NOMO-1 (cell line): ENCODE results near the gene CTSS.
"Not testable (repeated sequence)": the region's sequence is repeated elsewhere in the genome, so short reads cannot be mapped to it uniquely, and the experiment has no call there.

Source experiments
- DNase-seq, 2 experiments: peaks; one replicate each; lab custom pipeline; 2025; ENCODE audit not compliant: unreplicated experiment in 2 of 2; lab: John Stamatoyannopoulos, UW

CTSS gene

DNA sequence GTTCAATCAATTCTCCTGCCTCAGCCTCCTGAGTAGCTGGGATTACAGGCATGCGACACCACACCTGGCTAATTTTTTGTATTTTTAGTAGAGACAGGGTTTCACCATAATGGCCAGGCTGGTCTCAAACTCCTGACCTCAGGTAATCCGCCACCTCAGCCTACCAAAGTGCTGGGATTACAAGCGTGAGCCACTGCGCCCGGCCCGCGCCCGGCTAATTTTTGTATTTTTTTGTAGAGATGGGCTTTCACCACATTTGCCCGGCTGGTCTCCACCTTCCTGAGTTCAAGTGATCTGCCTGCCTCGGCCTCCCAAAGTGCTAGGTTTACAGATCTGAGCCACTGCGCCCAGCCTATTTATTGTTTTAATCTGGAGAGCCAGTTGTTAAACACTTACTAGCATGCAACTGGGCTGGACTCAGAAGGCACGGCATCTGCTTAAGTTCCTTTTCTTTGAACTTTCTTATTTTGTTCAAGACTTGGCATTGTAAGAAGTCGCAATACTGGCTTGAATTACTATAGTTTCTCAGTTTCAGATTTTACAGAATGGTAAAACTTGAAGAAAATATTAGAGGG is 10.4 kb upstream of the CTSS start:
- DNase-seq, result not testable (repeated sequence)

DNA sequence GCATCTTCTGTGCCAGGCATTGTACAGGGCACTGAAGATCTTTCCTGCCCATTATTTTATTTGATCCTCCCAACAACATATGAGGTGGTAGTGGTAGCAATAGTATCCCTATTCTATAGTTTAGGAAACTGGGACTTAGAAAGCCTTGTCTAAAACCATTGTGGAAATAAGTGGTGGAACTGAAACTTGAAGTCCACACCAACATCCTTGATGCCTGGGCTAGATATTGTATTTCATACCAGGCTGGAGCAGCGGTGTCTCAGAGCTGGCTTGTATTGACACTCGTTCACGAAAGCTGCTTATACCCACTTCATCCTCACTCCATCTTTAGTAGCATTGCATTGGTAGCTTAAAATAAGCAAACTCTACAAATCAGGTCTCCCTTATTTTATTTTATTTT is 9.7 kb upstream of the CTSS start:
- peak in 1 of 2 experiments; percentile 14 for DNase-seq

DNA sequence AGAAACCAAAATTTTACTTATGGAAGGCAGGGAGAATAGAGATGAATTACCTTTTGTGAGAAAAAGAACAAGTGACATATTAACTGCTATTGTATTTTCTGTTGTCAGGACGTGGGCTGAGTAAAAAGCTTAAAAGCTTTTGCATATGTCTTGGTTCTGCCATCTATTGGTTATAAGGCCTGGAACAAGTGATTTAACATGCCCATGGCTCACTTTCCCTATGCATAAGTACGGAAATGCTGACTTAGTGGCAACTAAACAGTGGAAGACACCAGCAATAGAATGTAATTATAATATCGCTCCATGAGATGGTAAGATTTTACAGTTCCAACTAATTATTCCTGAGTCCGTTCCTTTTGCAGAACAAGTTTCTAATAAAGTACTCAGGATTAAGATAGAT is 6.7 kb upstream of the CTSS start:
- no peak for DNase-seq

DNA sequence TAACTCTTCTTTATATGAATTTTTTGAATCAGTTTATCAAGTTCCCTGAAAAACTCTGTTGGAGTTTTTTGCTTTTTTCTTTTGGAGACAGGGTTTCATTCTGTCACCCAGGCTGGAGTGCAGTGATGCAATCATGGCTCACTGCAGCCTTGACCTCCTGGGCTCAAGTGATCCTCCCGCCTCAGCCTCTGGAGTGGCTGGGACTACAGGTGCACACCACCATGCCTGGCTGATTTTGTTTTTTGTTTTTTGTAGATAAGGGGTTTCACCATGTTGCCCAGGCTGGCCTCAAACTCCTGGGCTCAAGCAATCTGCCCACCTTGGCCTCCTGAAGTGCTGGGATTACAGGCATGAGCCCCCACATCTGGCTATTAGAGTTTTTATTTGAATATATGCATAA is 2.1 kb upstream of the CTSS start:
- DNase-seq, result not testable (repeated sequence)

DNA sequence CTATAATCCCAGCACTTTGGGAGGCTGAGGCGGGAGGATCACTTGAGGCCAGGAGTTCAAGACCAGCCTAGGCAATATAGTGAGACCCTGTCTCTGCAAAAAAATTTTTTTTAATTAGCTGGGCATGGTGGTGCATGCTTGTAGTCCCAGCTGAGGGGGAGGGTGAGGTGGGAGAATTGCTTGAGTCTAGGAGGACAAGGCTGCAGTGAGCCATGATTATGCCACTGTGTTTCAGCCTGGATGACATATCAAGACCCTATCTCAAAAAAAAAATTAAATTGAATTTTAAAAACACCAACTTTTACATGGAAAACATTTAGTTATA is 361 bp upstream of the CTSS start:
- DNase-seq, result not testable (repeated sequence)

DNA sequence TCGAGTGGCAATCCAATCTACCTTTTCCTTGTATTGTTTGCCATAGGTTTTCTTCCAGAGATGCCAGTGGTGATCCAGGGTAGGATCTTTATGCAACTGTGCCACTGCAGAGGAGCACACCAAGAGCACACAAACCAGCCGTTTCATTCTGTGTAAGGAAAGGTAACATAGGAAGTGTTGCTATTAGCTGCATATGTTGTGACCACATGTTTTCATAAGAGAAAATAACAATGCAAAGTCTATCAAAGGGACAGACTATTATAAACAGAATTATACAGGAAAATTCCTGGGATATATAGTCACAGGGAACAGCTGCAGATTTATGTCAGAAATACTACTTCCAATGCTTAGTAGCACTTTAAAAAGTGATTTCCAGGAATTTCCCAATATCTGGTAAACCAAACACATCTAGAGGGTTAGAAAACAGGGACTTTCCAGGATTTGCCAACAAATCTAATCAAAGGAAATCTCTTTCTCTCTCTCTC is 919 bp downstream of the CTSS start:
- DNase-seq, result peak in 1 of 2 experiments; percentile 28

DNA sequence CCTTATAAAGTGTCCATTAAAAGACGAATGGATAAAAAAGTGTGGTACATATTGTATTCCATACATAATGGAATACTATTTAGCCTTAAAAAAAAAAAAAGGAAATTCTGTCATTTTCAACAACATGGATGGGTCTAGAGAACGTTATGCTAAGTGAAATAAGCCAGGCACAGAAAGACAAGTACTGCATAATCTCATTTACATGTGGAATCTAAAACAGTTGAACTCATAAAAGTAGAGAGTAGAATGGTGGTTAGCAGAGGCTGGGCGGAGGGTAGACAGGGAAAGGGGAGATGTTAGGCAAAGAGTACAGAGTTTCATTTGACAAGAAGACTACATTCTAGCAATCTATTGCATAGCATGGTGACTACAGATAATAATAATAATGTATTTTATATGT is 2.6 kb downstream of the CTSS start:
- DNase-seq, result no peak

DNA sequence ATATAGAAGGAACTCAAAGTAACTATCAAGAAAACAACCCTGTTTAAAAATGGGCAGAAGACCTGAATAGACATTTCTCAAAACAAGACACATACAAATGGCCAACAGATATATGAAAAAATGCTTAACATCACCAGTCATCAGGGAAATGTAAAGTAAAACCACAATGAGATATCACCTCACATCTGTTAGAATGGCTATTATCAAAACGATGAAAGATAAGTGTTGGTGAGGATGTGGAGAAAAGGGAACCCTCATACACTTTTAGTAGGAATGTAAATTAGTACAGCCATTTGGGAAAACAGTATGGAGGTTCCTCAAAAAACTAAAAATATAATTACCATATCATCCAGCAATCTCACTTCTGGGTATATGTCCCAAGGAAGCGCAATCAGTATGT is 3.0 kb downstream of the CTSS start:
- no peak for DNase-seq

DNA sequence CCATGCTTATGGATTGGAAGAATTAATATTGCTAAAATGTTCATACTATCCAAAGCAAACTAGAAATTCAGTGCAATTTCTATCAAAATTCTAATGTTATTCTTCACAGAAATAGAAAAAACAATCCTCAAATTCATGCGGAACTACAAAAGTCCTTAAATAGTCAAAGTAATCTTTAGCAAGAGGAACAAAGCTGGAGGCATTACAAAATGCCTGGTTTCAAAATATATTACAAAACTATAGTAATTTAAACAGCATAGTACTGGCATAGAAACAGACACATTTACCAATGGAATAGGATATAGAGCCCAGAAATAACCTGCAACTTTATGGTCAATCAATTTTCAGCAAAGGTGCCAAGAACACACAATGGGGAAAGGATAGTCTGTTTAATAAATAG is 3.8 kb downstream of the CTSS start:
- no peak for DNase-seq

DNA sequence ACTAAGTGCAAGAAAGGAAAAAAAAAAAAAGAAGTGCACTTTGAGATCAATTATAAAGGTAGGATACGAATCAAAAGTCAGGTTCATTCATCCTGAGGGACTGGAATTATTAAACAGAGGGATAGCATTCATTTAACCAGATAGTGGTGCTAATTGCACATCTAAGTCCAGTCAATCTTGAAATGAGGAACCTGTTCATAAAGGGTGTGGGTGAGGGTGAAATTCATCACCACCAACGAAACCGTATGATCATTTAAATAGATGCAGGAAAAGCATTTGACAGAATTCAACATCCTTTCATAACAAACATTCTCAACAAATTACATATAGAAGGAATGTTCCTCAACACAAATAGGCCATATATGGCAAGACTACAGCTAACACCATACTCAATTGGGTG is 5.6 kb downstream of the CTSS start:
- peak; percentile 31 to 58 for DNase-seq

DNA sequence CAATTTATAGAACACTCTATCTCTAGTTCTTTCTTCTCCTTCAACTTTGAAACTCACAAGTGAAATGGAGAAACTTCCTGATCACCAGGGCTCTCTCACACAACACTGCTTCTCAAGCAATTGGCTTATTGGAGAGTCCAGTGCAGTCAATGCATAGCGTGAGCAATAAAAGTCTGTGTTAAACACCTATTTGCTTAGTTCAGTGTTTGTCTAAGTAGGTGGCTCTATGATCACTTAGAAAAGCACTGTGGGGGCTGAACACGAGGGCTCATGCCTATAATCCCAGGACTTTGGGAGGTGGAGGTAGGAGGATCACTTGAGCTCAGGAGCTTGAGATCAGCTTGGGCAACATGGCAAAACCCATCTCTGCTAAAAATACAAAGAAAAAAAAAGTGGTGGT is 12.2 kb downstream of the CTSS start:
- DNase-seq, result no peak

DNA sequence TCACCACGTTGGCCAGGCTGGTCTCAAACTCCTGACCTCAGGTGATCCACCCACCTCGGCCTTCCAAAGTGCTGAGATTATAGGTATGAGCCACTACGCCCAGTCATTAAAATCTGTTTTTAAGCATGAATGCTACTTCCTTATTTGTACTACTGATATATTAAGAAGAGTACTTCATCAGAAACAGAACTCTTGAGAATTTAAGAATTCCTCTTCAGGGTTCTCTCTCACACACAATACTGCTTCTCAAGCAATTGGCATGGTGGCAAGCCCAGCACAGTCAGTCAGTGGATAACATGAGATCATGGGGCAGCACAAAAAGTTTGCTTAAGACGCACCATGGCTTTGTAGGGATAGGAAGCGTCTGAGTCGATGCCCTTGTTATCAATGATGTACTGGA is 14.1 kb downstream of the CTSS start:
- DNase-seq, result no peak

DNA sequence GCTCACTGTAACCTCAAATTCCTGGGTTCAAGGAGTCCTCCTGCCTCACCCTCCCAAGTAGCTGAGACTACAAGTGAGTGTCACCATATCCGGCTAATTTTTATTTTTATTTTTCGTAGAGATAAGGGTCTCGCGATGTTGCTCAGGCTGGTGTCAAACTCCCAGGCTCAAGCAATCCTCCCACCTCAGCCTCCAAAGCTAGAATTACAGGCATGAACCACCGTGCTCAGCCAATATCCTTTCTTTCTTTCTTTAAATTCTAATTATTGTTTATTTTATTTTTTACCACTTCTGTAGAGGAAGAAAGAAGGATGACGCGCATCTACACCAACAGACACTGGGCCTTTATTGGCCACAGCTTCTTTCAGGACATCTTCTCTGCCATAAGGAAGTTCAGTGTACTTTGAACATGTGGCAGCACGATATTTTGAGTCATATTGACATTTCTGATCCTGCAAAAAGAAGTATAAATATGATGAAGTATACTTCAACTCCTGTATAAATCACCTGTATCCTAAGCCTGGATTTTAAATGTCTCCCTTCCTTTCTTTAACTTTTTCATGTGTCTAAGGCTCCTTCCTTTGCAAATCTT is 15.8 kb downstream of the CTSS start:
- DNase-seq, result no peak

DNA sequence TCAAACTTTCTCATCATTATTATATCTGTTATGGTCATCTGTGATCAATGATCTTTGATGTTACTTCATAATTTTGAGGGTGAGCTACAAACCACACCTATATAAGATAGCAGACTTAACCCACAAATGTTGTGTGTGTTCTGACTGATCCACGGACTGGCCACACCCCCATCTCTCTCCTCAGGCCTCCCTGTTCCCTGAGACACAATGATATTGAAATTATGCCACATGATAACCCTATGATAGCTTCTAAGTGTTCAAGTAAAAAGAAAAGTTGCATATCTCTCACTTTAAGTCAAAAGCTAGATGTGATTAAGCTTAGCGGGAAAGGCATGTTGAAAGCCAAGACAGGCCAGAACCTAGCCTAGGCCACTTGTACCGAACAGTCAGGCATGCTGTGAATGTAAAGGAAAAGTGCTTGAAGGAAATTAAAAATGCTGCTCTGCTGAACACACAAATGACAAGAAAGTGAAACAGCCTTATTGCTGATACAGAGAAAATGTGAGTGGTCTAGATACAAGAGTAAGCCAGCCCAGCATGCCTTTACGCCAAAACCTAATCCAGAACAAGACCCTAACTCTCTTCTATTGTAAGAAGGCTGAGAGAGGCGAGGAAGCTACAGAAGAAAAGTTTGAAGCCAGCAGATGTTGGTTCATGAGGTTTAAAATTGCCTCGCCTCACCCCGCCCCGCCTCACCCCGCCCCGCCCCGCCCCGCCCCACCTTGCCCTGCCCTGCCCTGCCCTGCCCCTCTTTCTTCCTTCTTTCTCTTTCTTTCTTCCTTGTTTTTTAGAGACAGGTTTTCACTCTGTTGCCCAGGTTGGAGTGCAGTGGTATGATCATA is 16.5 kb downstream of the CTSS start:
- no peak for DNase-seq

DNA sequence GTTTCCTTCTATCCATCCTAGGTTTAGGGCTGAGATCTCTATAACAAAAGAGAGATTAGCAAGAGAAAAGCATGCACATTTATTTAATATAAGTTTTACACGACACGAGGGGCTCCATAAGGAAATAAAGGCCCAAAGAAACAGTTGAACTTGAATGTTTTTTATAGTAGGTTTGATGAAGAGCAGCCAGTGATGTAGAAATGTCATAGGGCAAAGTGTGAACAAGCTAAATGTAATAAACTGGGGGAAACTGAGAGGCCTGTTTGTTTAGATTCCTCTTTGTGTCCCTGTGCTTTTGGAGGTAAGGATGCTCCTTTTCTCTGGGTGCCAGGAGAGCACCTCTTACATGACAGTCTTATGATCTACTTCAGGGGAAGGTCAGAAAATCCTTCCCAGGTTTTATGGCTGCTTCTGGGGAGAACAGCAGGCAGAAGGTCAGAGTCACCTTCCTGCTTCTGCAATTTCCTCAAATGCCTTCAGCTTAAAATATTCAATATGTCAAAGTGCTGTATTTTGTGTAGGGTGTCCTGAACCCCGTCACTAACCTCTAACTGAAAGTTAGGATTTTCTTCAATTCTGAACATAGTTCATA is 35.4 kb downstream of the CTSS start:
- DNase-seq, result no peak

DNA sequence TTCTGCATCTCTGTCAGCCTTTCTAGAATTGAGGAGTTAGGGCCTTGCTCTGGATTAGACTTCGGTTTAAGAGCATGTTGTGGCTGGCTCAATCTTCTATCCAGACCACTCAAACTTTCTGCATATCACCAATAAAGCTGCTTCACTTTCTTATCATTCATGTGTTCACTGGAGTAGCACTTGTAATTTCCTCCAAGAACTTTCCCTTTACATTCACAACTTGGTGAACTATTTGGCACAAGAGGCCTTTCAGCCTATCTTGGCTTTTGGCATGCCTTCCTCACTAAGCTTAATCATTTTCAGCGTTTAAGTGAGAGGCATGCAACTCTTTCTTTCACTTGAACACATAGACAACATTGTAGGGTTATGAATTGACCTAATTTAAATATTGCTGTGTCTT is 41.2 kb downstream of the CTSS start:
- no peak for DNase-seq

DNA sequence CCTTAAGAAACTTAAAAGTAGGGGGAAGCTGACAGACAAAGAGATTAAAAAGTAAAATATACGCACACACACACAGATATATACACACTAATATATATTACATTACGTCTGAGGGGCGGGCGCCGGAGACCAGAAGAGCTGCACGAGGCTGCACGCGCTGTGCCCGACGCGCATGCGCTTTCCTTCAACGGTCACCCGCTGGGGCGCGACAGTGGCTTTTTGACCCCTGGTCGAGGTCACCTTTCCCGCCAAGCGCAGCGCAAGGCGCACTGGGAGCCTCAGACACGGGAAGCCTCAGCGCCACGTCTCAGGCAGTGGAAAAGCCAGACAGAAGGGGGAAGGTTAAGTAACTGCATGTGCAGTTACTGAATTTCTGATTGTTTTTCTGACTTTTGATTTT is 44.9 kb downstream of the CTSS start, which contains the start of gene HORMAD1:
Gene HORMAD1, minus strand, starts transcription at position 193 of the 400 bp plus-strand sequence. CDS start 1,390 bp downstream, outside the sequence.
- no peak for DNase-seq

DNA sequence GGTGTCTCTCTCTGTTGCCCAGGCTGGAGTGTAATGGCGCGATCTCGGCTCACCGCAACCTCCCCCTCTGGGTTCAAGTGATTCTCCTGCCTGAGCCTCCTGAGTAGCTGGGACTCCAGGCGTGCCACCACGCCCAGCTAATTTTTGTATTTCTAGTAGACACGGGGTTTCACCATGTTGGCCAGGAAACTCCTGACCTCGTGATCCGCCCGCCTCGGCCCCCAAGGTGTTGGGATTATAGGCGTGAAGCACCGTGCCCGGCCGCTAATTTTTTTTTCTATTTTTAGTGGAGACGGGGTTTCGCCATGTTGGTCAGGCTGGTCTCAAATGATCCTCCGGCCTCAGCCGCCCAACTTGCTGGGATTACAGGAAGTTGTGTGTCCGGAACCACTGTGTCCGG is 45.5 kb downstream of the CTSS start:
- DNase-seq, result no peak

DNA sequence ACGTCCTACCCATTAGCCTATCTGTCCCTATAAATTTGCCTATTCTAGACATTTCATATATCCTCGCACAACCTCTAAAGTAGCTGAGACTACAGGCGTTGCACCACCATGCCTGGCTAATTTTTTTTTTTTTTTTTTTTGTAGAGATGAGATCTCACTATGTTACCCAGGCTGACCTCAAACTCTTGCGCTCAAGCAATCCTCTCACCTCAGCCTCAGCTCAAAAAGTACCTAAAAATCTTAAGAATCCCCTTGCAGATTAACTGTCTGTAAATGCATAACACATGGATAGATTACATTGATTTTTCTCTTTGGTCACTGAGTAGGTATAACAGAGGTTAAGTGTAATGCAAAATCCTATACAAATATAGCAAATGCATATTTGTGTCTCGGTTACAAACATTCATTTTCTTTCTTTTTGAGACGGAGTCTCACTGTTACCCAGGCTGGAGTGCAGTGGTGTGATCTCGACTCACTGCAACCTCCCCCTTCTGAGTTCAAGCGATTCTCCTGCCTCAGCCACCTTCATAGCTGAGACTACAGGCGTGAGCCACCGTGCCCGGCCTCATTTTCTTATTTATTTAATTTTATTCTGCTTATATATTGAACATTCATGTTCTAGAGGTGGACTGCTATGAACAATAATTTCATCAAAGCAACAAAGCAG is 47.2 kb downstream of the CTSS start:
- no peak for DNase-seq

DNA sequence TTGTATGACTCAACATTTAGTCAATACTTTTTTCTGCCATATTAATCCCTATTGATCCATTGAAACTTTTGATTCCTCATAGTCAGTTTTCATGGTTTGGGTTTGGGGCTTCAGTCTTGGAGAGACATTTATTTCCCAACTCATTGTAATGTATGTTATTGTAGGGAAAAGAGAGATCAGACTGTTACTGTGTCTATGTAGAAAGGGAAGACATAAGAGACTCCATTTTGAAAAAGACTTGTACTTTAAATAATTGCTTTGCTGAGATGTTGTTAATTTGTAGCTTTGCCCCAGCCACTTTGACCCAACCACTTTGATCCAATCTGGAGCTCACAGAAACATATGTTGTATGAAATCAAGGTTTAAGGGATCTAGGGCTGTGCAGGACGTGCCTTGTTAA is 56.5 kb downstream of the CTSS start:
- not testable (repeated sequence) for DNase-seq

DNA sequence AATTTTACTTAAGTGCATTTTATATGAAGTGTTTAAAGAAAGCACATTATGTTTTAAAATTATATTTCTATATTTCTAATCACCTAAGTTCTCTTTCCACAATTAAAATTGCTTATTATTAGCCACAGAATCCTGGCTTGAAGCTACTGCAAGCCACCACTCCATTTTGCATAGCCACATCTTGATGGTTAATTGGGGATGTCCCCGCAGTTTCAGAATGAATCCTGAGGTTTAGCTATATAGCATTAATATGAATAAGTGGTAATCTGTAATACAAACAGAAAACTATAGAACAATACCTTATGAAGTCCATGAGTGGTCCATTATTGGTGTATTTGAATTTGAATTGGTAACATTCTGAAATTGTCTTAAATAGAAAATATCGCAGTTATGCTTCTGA is 57.0 kb downstream of the CTSS start:
- DNase-seq, result no peak
